Progenitor cell of endocrine pancreas (in vitro differentiated cells): ENCODE data around the gene CCDC88C. TPM values are rescaled to one million over a fixed set of nuclear protein-coding genes. Genes with fewer than 3 reads are reported as not detected.
"Not testable (repeated sequence)": the region's sequence is repeated elsewhere in the genome, so short reads cannot be mapped to it uniquely, and the experiment has no call there.

Experiments used
- DNase-seq: peaks from one replicate; pipeline ENCODE4 v3.0.0; 2021; ENCODE audit warnings: low spot score; ENCODE audit not compliant: unreplicated experiment
- H3K27ac Mint-ChIP-seq: 2 replicates; pipeline ENCODE4 v1.8.0; 2021; ENCODE audit warnings: mild to moderate bottlenecking, moderate library complexity, mixed read lengths
- H3K27me3 Mint-ChIP-seq: 2 replicates; pipeline ENCODE4 v1.8.0; 2021; ENCODE audit warnings: mixed read lengths
- H3K36me3 Mint-ChIP-seq: 2 replicates; pipeline ENCODE4 v1.8.0; 2022; ENCODE audit warnings: mixed read lengths; ENCODE audit not compliant: insufficient read depth
- H3K4me1 Mint-ChIP-seq: 2 replicates; pipeline ENCODE4 v1.8.0; 2021; ENCODE audit warnings: low read depth, mixed read lengths
- H3K4me3 Mint-ChIP-seq: 2 replicates; pipeline ENCODE4 v1.8.0; 2021; ENCODE audit warnings: low read depth, mild to moderate bottlenecking, moderate library complexity, mixed read lengths
- H3K9me3 Mint-ChIP-seq: 2 replicates; pipeline ENCODE4 v1.8.0; 2021; ENCODE audit warnings: low read depth, mixed read lengths
- total RNA-seq: library from RNA; stranded (reverse); gene quantifications from 2 replicates; pipeline ENCODE4 v1.2.1, GENCODE V29; 2021
- TF ChIP-seq, protein P1 (sequence below): fragments of 200-600 bp; sonication (generic); IDR thresholded peaks from one replicate; pipeline ENCODE4 v1.5.0; 2021; ENCODE audit warnings: antibody characterized with exemption, mild to moderate bottlenecking; ENCODE audit not compliant: unreplicated experiment

CCDC88C gene
- total RNA-seq, 1 donor from 2014 or later = 78.1 TPM

DNA sequence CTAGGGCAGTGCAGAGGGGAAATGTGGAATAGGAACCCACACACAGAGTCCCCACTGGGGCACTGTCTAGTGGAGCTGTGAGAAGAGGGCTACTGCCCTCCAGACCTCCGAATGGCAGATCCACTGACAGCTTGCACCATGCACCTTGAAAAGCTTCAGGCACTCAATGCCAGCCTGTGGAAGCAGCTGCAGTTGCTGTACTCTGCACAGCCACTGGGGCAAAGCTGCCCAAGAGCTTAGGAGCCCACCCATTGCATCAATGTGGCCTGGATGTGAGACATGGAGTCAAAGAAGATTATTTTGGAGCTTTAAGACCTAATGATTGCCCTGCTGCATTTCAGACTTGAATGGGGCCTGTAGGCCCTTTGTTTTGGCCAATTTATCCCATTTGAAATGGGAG lies 21.7 kb upstream of the CCDC88C start:
- H3K4me1 Mint-ChIP-seq = no peaks in the 10 kb centered on the region
- H3K27me3 Mint-ChIP-seq = peaks cover 3% of the 10 kb centered on the region
- peaks cover 9% of the 10 kb centered on the region for H3K36me3 Mint-ChIP-seq
- peaks cover 25% of the 10 kb centered on the region for H3K9me3 Mint-ChIP-seq
- DNase-seq = no peak
- TF ChIP-seq, protein P1, sequence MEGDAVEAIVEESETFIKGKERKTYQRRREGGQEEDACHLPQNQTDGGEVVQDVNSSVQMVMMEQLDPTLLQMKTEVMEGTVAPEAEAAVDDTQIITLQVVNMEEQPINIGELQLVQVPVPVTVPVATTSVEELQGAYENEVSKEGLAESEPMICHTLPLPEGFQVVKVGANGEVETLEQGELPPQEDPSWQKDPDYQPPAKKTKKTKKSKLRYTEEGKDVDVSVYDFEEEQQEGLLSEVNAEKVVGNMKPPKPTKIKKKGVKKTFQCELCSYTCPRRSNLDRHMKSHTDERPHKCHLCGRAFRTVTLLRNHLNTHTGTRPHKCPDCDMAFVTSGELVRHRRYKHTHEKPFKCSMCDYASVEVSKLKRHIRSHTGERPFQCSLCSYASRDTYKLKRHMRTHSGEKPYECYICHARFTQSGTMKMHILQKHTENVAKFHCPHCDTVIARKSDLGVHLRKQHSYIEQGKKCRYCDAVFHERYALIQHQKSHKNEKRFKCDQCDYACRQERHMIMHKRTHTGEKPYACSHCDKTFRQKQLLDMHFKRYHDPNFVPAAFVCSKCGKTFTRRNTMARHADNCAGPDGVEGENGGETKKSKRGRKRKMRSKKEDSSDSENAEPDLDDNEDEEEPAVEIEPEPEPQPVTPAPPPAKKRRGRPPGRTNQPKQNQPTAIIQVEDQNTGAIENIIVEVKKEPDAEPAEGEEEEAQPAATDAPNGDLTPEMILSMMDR = no peak
- no peak overlapping the region for H3K4me3 Mint-ChIP-seq
- no peak overlapping the region for H3K27ac Mint-ChIP-seq

DNA sequence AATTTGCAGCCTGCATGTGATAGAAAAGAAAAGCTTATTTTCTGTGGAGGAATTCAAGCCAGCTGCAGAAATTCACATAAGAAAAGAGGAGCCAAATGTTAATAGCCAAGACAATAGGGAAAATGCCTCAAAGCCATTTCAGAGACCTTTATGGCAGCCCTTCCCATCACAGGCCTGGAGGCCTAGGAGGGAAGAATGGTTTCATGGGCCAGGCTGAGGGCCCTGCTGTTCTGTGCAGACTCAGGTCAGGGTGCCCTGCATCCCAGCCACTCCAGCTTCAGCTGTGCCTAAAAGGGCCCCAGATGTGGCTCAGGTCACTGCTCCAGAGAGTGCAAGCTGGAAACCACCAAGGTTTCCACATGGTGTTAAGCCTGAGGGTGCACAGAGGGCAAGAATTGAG lies 21.2 kb upstream of the CCDC88C start:
- TF ChIP-seq, protein P1 = no peak
- Mint-ChIP-seq H3K4me3 (no peak overlapping the region), H3K4me1 (no peaks in the 10 kb centered on the region), H3K36me3 (peaks cover 9% of the 10 kb centered on the region), H3K9me3 (peaks cover 25% of the 10 kb centered on the region), H3K27me3 (peaks cover 1% of the 10 kb centered on the region), H3K27ac (no peak overlapping the region)
- DNase-seq = no peak

DNA sequence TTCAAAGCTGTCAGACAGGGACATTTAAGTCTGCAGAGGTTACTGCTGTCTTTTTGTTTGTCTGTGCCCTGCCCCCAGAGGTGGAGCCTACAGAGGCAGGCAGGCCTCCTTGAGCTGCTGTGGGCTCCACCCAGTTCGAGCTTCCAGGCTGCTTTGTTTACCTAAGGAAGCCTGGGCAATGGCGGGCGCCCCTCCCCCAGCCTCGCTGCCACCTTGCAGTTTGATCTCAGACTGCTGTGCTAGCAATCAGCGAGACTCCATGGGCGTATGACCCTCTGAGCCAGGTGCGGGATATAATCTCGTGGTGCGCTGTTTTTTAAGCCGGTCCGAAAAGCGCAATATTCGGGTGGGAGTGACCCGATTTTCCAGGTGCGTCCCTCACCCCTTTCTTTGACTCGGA lies 18.6 kb upstream of the CCDC88C start:
- DNase-seq, H3K27me3 Mint-ChIP-seq, H3K27ac Mint-ChIP-seq, H3K4me3 Mint-ChIP-seq, H3K36me3 Mint-ChIP-seq, H3K4me1 Mint-ChIP-seq: not testable (repeated sequence)
- H3K9me3 Mint-ChIP-seq = peaks cover 21% of the 10 kb centered on the region

DNA sequence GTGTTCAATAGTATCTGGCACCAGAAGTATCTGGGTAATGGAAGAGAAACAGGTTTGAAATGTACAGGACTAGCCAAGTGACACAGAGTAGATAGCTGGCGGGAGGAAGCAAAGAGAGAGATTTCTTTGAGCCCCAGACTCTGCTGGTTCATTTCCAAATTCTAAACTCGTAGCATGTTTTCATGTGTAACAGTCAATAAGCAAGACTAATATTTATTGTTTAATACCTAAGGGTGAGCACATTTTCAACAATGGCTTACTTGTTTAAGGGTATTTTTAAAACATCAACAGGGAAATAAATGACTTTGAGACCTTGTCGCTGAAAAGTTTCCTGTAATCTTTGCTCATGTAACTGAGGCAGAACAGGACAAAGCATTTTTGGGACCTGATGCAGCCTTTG lies 11.8 kb upstream of the CCDC88C start:
- peaks cover 5% of the 10 kb centered on the region for H3K9me3 Mint-ChIP-seq
- peaks cover 4% of the 10 kb centered on the region for H3K4me1 Mint-ChIP-seq
- TF ChIP-seq, protein P1 = no peak
- no peaks in the 10 kb centered on the region for H3K27me3 Mint-ChIP-seq
- no peaks in the 10 kb centered on the region for H3K36me3 Mint-ChIP-seq
- DNase-seq = no peak
- H3K4me3 Mint-ChIP-seq = no peak overlapping the region
- no peak overlapping the region for H3K27ac Mint-ChIP-seq

DNA sequence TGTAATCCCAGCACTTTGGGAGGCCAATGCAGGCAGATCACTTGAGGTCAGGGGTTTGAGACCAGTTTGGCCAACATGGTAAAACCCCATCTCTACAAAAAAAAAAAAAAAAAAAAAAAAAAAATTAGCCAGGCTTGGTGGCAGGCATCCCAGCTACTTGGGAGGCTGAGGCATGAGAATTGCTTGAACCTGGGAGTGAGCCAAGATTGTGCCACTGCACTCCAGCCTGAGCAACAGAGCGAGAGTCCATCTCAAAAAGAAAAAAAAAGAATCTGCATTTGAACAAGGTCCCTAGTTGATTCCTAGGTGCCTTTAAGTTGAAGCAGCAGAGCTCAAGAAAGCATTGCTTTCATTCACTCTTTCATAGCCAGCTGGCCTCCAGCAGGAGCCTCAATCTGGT lies 11.3 kb upstream of the CCDC88C start:
- H3K4me3 Mint-ChIP-seq, H3K27ac Mint-ChIP-seq, H3K4me1 Mint-ChIP-seq, H3K27me3 Mint-ChIP-seq, H3K9me3 Mint-ChIP-seq, H3K36me3 Mint-ChIP-seq, DNase-seq: not testable (repeated sequence)

DNA sequence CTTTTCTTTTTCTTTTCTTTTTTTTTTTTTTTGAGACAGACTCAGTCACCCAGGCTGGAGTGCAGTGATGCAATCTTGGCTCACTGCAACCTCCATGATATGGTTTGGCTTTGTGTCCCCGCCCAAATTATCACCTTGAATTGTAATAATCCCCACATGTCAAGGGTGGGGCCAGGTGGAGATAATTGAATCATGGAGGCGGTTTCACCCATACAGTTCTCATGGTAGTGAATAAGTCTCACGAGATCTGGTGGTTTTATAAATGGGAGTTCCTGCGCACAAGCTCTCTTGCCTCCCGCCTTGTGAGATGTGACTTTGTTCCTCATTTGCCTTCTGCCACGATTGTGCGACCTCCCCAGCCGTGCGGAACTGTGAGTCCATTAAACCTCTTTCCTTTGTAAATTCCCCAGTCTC lies 7.9 kb upstream of the CCDC88C start:
- not testable (repeated sequence) for H3K27ac Mint-ChIP-seq, H3K27me3 Mint-ChIP-seq, DNase-seq, H3K36me3 Mint-ChIP-seq, H3K4me3 Mint-ChIP-seq, H3K4me1 Mint-ChIP-seq, H3K9me3 Mint-ChIP-seq

DNA sequence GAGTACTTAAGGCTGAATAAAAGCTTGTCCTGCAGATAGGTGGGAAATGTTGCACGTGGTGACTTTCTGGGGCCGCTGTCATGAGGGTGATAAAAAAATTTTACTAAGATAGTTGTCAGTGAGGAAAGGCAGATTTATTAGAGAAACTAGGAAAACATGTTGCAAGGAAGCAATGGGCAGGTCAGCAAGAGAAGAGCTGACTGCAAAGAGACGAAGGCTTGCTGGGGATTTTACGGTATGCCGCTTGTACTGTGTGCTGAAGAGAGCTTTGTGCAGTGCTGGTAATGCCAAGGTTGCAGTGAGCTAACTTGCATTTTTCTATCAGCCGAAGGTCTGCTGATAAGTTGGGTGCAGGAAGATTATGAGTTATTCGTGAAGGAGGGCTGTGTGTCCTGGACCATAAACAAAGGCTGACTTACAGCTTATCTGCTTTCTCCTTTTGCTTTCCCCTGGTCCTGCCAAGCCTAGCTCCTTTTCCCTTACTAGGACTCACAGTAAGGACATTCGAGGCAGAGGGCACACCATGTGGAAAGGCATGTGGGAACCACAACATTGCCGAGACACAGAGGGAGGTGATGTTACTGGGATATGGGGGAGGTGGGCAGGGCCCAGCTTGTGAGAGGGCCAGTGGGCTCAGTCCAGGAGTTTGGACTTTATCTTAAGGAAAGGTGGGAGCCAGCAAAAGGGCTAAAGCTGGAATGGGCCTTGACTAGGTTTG lies 7.4 kb upstream of the CCDC88C start:
- H3K4me1 Mint-ChIP-seq = peaks cover 9% of the 10 kb centered on the region

More for the DNA sequence above, 7.4 kb upstream of the CCDC88C start:
- DNase-seq = no peak
- H3K27ac Mint-ChIP-seq = no peak overlapping the region
- H3K27me3 Mint-ChIP-seq = no peaks in the 10 kb centered on the region
- TF ChIP-seq, protein P1 = no peak
- H3K36me3 Mint-ChIP-seq = no peaks in the 10 kb centered on the region
- H3K4me3 Mint-ChIP-seq = no peak overlapping the region
- H3K9me3 Mint-ChIP-seq = peaks cover 5% of the 10 kb centered on the region
